ENCODE results near the gene ZBTB7C. TPM values are rescaled to one million over a fixed set of nuclear protein-coding genes. Genes with fewer than 3 reads are reported as not detected.

Gene ZBTB7C
- total RNA-seq, 1 experiment from 2014 or later = 0.33 TPM

- Mint-ChIP-seq H3K36me3 (ENCODE audit: insufficient read depth in 1 of 3, low read depth in 3 of 3) (0 out of 7 replicates have a peak, but pooled peaks cover 0 to 7% (median 0%) of the 10 kb centered on the region in 3 experiments), H3K27me3 (ENCODE audit: low read depth) (no peaks in the 10 kb centered on the region; the same call in 1 of the 2 replicates), H3K9me3 (peaks cover 8 to 13% of the 10 kb centered on the region in 2 experiments), H3K27ac (no peak overlapping the region), H3K4me1 (peaks cover 17 to 20% of the 10 kb centered on the region in 2 experiments), H3K4me3 (no peak overlapping the region)
- Histone ChIP-seq H2BK20ac (ENCODE audit: low read depth, low read length, poor library complexity, severe bottlenecking) (no peak overlapping the region), H2BK12ac (ENCODE audit: insufficient read length, low read depth, low read length) (no peak overlapping the region), H3K23me2 (ENCODE audit: insufficient read length, low read depth, low read length, poor library complexity, severe bottlenecking) (no peaks in the 10 kb centered on the region), H3K56ac (ENCODE audit: insufficient read length, low read depth, low read length) (no peak overlapping the region), H2BK120ac (ENCODE audit: low read depth, low read length, poor library complexity, severe bottlenecking) (no peak overlapping the region), H3K4me2 (ENCODE audit: insufficient read depth, insufficient read length, low read length) (no peak overlapping the region), H3K9me3 (ENCODE audit: control insufficient read depth, low read depth, low read length) (peaks cover 5% of the 10 kb centered on the region), H3K9ac (ENCODE audit: extremely low read depth, insufficient read length, low read length) (no peak overlapping the region), H2AK5ac (ENCODE audit: insufficient read length, low read length) (no peak overlapping the region), H3K4me1 (ENCODE audit: insufficient read depth, low read length) (no peaks in the 10 kb centered on the region), H3K23ac (ENCODE audit: insufficient read length, low read depth, low read length) (no peak overlapping the region), H3K27ac (ENCODE audit: insufficient read length, low read depth, low read length) (no peak overlapping the region), H2AFZ (ENCODE audit: low read length) (no peak overlapping the region), H3T11ph (ENCODE audit: low read length) (no peak overlapping the region), H3K4ac (ENCODE audit: low read depth, low read length) (no peak overlapping the region), H3K27me3 (ENCODE audit: insufficient read depth, low read length) (no peaks in the 10 kb centered on the region), H2BK5ac (ENCODE audit: insufficient read length, low read length) (no peak overlapping the region), H3K18ac (ENCODE audit: insufficient read length, low read depth, low read length) (no peak overlapping the region), H3K14ac (ENCODE audit: insufficient read depth, low read length) (no peak overlapping the region), H4K91ac (ENCODE audit: insufficient read length, low read depth, low read length) (no peak overlapping the region), H3K79me2 (ENCODE audit: insufficient read depth, low read length) (no peaks in the 10 kb centered on the region), H4K5ac (ENCODE audit: insufficient read length, low read depth, low read length) (no peak overlapping the region), H3K79me1 (ENCODE audit: insufficient read depth, low read depth, low read length, poor library complexity, severe bottlenecking) (no peaks in the 10 kb centered on the region), H2BK15ac (ENCODE audit: low read depth, low read length) (no peak overlapping the region), H4K20me1 (ENCODE audit: control insufficient read depth, insufficient read depth, insufficient read length) (no peaks in the 10 kb centered on the region), H4K8ac (replicated peaks; ENCODE audit: insufficient read length, low read depth, low read length) (no peak overlapping the region)
- TF ChIP-seq CTCF (conservative IDR thresholded peaks at IDR 0.05) = no peak
- WGBS (ENCODE audit: extremely low coverage, insufficient read length, low lambda C conversion rate) = no CpG with 5 or more reads among the region's 4 CpGs
- DNase-seq = no peak
These were observed 408.5 kb downstream of the ZBTB7C start for GRCh38 chr18:48000701-48001100.

All from H9 (cell line).